HG02623 (cell line): ENCODE measurements around the gene AGAP5.

Experiments
- ATAC-seq: cut with Tn5 transposase; IDR thresholded peaks from one replicate; pipeline ENCODE4 v1.9.1; 2021; ENCODE audit warnings: moderate library complexity; ENCODE audit not compliant: unreplicated experiment

AGAP5 gene

DNA sequence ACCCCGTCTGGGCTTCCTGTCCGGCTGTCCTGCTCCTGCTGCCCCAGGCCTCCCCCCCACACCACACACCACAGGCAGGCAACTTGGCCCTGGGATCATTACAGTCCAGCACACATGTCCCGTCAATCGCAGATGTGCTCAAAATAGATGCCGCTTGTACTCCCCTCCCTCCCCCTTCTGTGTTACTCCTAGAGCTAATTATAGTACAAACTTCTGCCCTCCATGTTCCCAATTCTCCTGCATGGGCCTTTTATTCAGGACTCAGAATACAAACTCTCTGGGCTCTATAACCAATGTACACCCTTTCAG lies 42.0 kb downstream of the AGAP5 start, which contains the start of gene SYNPO2L:
SYNPO2L (minus strand) TSS at position 40 of the 309 bp plus-strand sequence. CDS start 107 bp downstream, outside the sequence.
- no peak for ATAC-seq

DNA sequence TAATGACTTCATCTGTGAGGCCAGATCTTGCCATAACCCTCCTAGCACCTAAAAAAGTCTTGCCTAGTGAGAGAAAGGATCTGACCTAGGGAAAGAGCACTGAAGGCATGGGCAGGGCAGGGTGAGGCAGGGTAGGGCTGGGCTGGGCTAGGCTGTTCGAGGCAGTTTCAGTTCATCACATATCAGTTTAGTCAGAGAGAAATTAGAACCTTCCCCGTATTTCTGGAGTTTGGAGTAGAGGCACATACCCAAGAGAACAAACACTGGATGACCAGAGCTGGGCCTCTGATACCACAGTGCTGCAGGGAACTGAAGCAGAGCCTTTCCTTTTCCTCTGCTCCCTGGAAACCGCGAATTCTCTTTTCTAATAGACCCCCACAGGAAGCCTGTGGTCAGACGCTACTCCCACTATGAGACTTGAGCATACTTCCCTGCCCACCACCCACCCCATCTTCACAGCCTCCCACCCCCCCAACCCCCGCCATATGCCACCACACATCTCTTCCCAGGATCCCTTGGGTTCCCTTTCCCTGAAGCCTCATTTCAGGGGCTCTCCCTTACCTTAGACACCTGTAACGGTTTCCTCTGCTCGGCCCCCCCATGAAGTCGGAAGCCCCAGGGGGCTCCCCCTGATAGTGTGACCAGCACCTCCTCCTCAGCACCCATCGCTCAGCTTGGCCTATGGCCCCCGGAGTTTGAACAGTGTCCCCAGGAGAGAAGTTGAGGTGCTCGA lies 42.5 kb downstream of the AGAP5 start:
- no peak for ATAC-seq

DNA sequence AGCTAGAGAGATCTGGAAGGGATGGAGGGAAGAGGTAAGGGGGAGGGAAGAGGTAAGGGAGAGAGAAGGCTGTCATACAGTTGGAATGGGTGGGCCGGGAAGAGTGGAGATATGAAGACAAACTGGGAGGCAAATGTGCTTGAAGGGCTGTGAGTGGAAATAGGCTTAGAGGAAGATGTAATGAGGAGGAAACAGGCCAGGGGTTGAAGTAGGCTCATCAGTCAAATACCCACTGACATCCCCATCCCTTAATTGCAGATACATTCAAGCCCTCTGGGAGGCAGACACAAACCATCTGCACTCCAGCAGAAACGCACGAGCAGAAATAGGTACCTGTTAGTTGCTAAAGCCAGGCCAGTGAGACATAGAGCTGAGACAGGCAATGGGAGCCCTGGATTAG lies 44.2 kb downstream of the AGAP5 start:
- no peak for ATAC-seq

GRCh38 chr10:73653195-73653594 lies 44.7 kb downstream of the AGAP5 start:
- no peak for ATAC-seq

DNA sequence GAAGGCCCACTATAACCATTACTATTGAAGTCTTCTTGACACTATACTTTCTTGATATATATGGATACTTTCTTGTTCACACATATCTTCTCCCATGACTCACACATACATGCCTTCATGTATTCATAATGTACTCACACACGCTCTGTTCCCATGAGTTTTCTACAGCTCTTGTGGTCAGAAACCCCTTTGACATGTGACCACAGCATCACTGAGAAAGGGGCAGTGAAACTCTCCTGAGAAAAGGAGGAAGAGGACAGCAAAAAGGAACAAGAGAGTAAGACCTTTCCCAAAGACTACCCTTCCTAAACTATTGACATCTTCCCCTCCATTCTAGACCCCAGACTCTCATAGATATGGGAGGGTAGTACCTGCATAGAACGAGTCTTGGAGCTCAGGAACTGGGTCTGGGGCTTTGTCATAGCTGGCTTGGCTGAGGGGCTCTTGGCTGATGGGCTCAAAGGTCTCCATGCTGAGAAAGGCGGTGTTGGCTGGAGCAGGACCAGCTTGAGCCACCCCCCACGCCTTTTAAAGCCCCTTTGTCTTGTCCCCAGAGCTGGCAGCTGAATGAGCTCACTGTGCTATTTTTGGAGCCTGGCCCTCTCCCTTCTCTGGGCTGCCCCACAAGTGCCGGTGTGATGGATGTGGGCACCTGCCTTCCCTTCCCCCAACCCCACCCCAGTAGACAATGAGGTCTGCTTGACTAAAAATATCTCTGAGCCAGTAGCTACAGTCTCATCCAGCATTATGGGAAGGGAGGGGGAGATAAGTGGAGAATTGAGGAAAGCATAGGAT lies 47.2 kb downstream of the AGAP5 start:
- ATAC-seq: no peak

- ATAC-seq: no peak
Measured at GRCh38 chr10:73649876-73650536, 47.9 kb downstream of the AGAP5 start.

- ATAC-seq: no peak
Measured at GRCh38 chr10:73648975-73649829, 48.7 kb downstream of the AGAP5 start.

DNA sequence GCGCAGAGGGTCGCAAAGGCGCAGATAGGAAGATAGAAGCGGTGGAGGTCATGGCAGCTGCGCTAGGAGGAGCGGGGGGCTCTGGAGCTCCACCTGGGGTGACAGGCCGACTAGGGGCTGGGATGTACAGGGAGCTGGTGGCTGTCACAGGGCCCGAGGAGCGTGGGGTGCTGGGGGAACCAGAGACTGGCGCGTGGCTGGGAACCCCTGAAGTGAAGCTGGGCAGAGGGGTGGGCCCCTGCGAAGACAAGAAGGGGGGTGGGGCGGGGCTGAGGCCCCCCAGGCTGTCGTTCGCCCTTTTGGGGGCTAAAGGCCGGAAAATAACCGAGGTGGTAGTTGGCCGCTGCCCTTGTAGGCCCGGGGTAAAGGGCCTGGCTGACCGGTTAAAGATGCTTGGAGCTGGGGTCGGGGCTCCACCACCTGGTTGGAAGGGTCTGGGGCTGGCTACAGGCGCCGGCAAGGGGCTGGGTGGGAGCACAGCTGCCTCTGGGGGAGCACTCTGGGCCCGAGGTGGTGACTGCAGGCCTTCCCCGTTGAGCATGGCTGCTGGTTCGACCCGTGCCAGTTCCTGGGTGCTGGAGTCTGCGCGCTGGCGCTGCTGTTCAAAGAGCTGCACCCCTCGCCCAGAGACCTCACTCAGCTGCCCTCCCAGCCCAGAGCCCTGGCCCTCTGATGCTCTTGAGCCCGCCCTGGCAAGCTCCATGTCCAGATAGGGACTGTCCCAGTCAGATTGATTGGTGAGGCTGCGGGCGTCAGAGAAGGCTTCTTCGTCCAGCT lies 49.8 kb downstream of the AGAP5 start:
- no peak for ATAC-seq

DNA sequence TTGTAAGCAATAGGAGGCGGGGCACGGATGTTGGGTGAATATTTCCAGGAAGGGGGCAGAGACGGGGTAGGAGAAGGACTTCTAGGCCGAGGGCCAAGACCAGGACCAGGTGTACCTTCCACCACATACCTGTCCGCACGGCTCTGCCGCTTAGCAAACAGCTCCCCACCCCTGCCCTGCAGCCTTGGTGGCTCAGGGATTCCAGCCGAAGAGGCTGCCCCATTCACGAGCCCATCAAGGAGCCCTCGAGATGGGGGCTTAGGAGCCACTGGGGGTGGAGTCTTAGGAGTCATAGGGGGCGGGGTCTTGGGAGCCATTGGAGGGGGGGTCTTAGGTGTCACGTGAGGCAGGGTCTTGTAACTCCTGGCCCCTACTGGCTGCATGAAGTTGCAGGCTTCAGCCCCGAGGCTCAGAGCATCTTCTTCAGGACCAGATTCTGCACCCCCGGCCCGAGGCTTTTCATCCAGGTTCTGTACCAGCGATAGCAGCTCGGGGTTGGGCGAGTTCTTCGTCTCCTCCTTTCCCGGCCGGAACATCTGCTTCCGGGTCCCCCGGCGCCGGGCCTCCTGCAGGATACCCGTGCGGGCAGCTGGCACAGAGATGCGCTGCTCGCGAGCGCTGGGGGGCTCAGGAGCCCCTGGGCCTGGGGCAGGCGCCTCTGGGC lies 50.6 kb downstream of the AGAP5 start:
- ATAC-seq: no peak

GRCh38 chr10:73646598-73647041 lies 51.3 kb downstream of the AGAP5 start:
- no peak for ATAC-seq

DNA sequence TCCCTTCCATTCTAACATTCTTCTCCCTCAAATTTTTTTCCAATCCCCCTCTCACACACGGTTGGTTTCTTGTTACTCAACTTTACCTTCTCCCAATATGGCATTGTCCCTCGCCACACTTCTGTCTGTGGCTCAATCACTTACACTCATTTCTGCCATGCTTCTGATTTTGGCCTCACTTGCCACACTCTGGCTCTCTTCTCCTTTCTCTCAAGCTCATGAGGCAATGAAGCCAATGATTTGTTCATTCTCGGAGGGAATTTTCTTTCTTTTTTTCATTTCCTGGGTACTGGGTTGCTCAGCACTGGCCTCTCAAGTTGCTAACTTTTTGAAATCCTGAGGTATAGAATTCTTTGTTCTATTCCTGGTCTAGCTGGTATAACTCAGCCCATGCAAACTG lies 52.7 kb downstream of the AGAP5 start:
- no peak for ATAC-seq

DNA sequence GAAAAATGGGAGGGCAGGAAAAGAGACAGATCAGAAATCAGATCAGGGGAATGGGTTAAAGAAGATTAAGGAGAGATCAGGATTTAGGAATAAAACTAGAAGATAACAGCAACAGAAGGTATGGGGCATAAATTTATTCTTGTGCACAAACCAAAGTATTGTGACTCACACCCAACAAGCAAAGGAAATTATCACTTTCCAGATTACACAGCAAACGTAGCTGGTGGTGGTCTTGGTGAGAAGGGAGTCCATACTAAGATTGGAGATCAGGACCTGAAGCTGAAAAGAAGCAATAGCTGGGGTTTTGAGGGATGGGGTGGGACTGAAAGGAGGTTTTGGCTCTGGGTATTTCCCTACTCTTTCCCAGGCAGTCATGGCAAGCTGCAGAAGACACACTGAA lies 53.1 kb downstream of the AGAP5 start:
- no peak for ATAC-seq

DNA sequence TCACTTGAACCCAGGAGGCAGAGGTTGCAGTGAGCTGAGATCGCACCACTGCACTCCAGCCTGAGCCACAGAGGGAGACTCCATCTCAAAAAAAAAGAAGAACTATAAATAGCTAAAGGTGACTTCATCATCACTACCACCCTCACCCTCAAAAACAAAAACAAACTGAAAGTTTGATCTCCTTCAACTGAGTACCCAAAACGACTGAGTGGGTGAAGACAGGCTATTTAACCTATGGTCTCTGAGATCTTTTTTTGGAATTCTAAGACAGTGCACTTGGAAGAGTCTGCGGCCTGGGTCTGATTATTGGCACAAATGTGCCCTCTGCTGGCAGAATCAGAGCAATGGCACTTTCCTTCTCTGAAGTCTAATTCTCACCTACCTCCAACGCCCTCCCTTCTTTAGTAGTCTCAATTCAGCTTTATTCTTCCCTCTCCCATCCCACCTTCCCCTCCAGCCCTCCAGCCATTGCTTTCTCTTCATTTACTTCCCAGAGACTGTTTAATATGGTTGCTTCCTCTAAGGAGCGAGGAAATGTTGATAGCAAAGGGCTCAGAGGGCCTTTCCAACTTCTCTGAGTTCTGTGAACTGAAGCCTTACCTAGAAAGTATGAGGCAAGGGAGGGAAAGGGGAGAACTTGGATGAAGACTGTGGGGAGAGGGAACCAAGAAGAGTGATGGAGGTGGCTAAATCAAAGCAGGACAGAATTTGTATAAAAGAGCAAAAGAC lies 53.7 kb downstream of the AGAP5 start:
- no peak for ATAC-seq

DNA sequence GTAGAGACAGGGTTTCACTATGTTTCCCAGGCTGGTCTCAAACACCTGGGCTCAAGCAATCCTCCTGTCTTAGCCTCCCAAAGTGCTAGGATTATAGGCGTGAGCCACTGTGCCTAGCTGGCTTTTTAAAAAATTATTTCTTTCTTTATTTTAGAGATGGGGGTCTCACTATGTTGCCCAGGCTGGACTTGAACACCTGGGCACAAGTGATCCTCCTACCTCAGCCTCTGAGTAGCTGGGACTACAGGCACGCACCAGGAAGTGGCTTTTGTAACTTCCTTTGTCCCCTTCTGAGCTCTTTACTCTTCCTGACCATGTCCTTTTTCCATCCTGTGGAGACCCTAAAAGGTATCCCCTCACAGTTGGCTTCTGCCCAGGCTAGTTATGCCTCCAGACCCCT lies 54.5 kb downstream of the AGAP5 start:
- ATAC-seq: no peak

GRCh38 chr10:73641328-73642060 lies 56.4 kb downstream of the AGAP5 start, which contains the start of gene MYOZ1:
Gene MYOZ1 (minus strand): TSS chr10:73641474. CDS start chr10:73640017, 1,457 bp downstream.
- no peak for ATAC-seq

DNA sequence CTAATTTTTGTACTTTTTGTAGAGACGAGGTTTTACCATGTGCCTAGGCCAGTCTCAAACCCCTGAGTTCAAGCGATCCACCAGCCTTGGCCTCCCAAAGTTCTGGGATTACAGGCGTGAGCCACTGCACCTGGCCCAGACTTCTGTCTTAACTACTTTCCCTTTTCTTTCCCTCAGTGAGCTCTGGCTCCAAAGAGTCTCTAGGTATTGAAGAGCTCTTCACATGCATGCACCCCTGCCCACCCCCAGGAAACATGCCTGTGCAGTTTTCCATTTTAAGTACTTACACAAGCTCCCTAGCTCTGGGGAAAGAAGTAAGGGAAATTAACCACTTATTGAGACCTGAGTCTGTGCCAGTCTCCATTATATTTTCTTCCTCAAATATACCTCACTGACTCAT lies 58.6 kb downstream of the AGAP5 start:
- ATAC-seq: no peak

DNA sequence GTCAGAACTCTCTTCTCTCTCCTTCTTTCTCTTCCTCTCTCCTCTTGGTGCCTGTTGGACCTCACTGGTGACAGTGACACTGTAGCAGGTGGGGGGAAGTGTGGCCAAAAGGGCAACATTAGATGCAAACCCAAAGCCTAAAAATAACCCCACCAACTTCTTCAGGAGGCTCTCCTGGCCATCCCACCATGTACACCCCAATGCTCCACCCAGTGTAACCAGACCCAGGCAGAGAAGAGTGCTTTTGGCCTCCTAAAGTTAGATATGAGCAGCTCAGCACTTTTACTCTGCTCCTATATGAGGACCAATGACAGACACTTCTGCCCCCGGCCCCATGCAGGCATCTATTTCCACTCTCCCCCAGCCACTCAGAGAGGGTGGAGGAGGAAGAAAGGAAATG lies 62.1 kb downstream of the AGAP5 start:
- no peak for ATAC-seq

DNA sequence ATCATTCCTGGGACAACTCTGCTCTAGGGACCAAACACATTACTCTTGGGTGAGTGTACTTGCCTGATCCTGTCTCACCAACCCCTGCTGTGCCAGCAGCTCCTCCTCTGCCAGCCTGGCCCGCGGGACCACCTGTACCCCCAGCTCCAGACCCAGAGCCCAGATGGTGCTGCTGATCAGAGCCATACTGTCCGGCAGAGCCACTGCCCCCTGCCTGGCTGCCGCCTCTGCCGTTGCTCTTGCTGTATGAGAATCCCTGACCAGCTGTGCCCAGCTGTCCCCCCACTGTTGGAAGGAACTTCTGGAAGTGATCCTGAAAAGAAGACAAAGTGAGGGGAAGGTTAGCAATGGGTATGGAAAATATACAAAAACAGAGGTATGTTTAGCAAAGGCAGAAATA lies 63.5 kb downstream of the AGAP5 start:
- no peak for ATAC-seq
